Fibroblast of skin of right biceps (primary cell): Measurements from ENCODE around the gene SSU72.
"Not testable (repeated sequence)": the region's sequence is repeated elsewhere in the genome, so short reads cannot be mapped to it uniquely, and the experiment has no call there.

ENCODE experiments used
- DNase-seq: peaks from one replicate; pipeline ENCODE4 v3.0.0-alpha.2; 2013

SSU72 gene

GRCh38 chr1:1524750-1525383 lies 49.8 kb downstream of the SSU72 start:
- not testable (repeated sequence) for DNase-seq

GRCh38 chr1:1523651-1524050 lies 51.0 kb downstream of the SSU72 start:
- not testable (repeated sequence) for DNase-seq

- DNase-seq, result not testable (repeated sequence)
Measured at GRCh38 chr1:1523226-1523625, 51.4 kb downstream of the SSU72 start.

- DNase-seq, result not testable (repeated sequence)
Measured at GRCh38 chr1:1522536-1522935, 52.1 kb downstream of the SSU72 start.

- no peak for DNase-seq
Measured at GRCh38 chr1:1521331-1521730, 53.3 kb downstream of the SSU72 start.

- DNase-seq, result not testable (repeated sequence)
Measured at GRCh38 chr1:1519805-1520505, 54.7 kb downstream of the SSU72 start.

- not testable (repeated sequence) for DNase-seq
Measured at GRCh38 chr1:1518621-1519007, 56.0 kb downstream of the SSU72 start.

- no peak for DNase-seq
Measured at GRCh38 chr1:1517973-1518620, 56.6 kb downstream of the SSU72 start.

GRCh38 chr1:1516923-1517322 lies 57.7 kb downstream of the SSU72 start:
- not testable (repeated sequence) for DNase-seq

- not testable (repeated sequence) for DNase-seq
Measured at GRCh38 chr1:1514376-1514775, 60.3 kb downstream of the SSU72 start.

GRCh38 chr1:1513675-1514074 lies 61.0 kb downstream of the SSU72 start:
- DNase-seq, result not testable (repeated sequence)

GRCh38 chr1:1512425-1512824 lies 62.2 kb downstream of the SSU72 start:
- DNase-seq, result not testable (repeated sequence)

GRCh38 chr1:1511533-1512285 lies 63.0 kb downstream of the SSU72 start, which contains the start of gene ATAD3A:
TSS of gene ATAD3A (plus strand) at chr1:1512162. CDS start at chr1:1512269, 107 bp downstream.
- DNase-seq, result peak; percentile 98

GRCh38 chr1:1510912-1511532 lies 63.6 kb downstream of the SSU72 start:
- peak; percentile 35 for DNase-seq

GRCh38 chr1:1509465-1509850 lies 65.2 kb downstream of the SSU72 start:
- DNase-seq, result not testable (repeated sequence)

GRCh38 chr1:1508775-1509464 lies 65.7 kb downstream of the SSU72 start:
- DNase-seq, result not testable (repeated sequence)

GRCh38 chr1:1507305-1507704 lies 67.4 kb downstream of the SSU72 start:
- DNase-seq, result no peak

- DNase-seq, result not testable (repeated sequence)
Measured at GRCh38 chr1:1505801-1506200, 68.9 kb downstream of the SSU72 start.

GRCh38 chr1:1505366-1505798 lies 69.3 kb downstream of the SSU72 start:
- DNase-seq, result not testable (repeated sequence)

GRCh38 chr1:1504777-1505365 lies 69.8 kb downstream of the SSU72 start:
- DNase-seq, result peak; percentile 55

- not testable (repeated sequence) for DNase-seq
Measured at GRCh38 chr1:1495461-1495975, 79.1 kb downstream of the SSU72 start.
